Colonic mucosa (tissue), 4 donors: ENCODE measurements around the gene PADI3. TPM values are rescaled to one million over a fixed set of nuclear protein-coding genes. Genes with fewer than 3 reads are reported as not detected.

ENCODE experiments used
- DNase-seq: peaks from one replicate; pipeline ENCODE4 v3.0.0-alpha.2; 2020
- H3K27ac ChIP-seq: fragments of 200-600 bp; one replicate; pipeline ENCODE4 v1.8.0; 2021
- H3K27me3 ChIP-seq: fragments of 200-600 bp; one replicate; pipeline ENCODE4 v1.8.0; 2021
- H3K36me3 ChIP-seq: fragments of 200-600 bp; one replicate; pipeline ENCODE4 v1.8.0; 2021
- H3K4me1 ChIP-seq: fragments of 200-600 bp; one replicate; pipeline ENCODE4 v1.8.0; 2021; ENCODE audit warnings: mild to moderate bottlenecking
- H3K4me3 ChIP-seq: fragments of 200-600 bp; one replicate; pipeline ENCODE4 v1.8.0; 2021
- H3K9ac ChIP-seq, 2 donors: one replicate each; pipeline ENCODE4 v1.7.0; 2013; ENCODE audit warnings: control low read depth in 2 of 2, low read depth in 2 of 2, low read length in 2 of 2
- H3K9me3 ChIP-seq: fragments of 200-600 bp; one replicate; pipeline ENCODE4 v1.8.0; 2021
- CTCF ChIP-seq: fragments of 200-600 bp; IDR thresholded peaks from one replicate; pipeline ENCODE4 v1.8.0; 2022; ENCODE audit warnings: antibody characterized with exemption, mild to moderate bottlenecking
- intact Hi-C: fragments of 100-400 bp; cut with DNase I; formaldehyde crosslinking; loops from one replicate; pipeline ENCODE4 v1.14.1; 2022
- total RNA-seq, 2 donors: library from RNA; stranded (reverse); fragmentation: NEBNext Ultra II Directional in 1 of 2; extraction: Animal tissue kit (Norgen Biotek cat#: 25700) in 1 of 2; gene quantifications; one replicate each; pipeline ENCODE4 v1.2.1, GENCODE V29; 2021
- donor health status: healthy.
- donor health status: DM: no; HTN: no; CAD: no.
- donor health status: DM: no; HTN: no; CAD: no.

PADI3 gene
- total RNA-seq, 2 donors from 2014 or later, result 0.13 TPM; not detected in 1

- no peak for TF ChIP-seq CTCF
- no peaks in the 10 kb centered on the region for H3K27me3 ChIP-seq
Measured at GRCh38 chr1:17280436-17280835, 31.5 kb downstream of the PADI3 start.

GRCh38 chr1:17280894-17281293, 32.0 kb downstream of the PADI3 start:
- Histone ChIP-seq H3K9me3 (no peaks in the 10 kb centered on the region), H3K4me1 (no peaks in the 10 kb centered on the region), H3K36me3 (no peaks in the 10 kb centered on the region), H3K4me3 (no peak overlapping the region), H3K9ac (no peak overlapping the region), H3K27me3 (no peaks in the 10 kb centered on the region), H3K27ac (no peak overlapping the region)
- DNase-seq, result no peak
- TF ChIP-seq CTCF, result no peak
- intact Hi-C loops, result no loop called here

More at GRCh38 chr1:17280436-17280835, 31.5 kb downstream of the PADI3 start:
- H3K4me1 ChIP-seq, result no peaks in the 10 kb centered on the region
- H3K9ac ChIP-seq, result no peak overlapping the region
- H3K36me3 ChIP-seq, result no peaks in the 10 kb centered on the region
- no peaks in the 10 kb centered on the region for H3K9me3 ChIP-seq
- H3K4me3 ChIP-seq, result no peak overlapping the region
- DNase-seq, result no peak
- intact Hi-C loops, result no loop called here
- H3K27ac ChIP-seq, result no peak overlapping the region

GRCh38 chr1:17281775-17282181, 32.9 kb downstream of the PADI3 start:
- Histone ChIP-seq H3K36me3 (no peaks in the 10 kb centered on the region), H3K4me1 (no peaks in the 10 kb centered on the region), H3K27ac (no peak overlapping the region), H3K9me3 (no peaks in the 10 kb centered on the region), H3K9ac (no peak overlapping the region), H3K27me3 (no peaks in the 10 kb centered on the region), H3K4me3 (no peak overlapping the region)
- no peak for DNase-seq
- no peak for TF ChIP-seq CTCF
- intact Hi-C loops, result no loop called here

GRCh38 chr1:17282836-17283235, 33.9 kb downstream of the PADI3 start:
- Histone ChIP-seq H3K9ac (no peak overlapping the region), H3K27me3 (no peaks in the 10 kb centered on the region), H3K36me3 (no peaks in the 10 kb centered on the region), H3K9me3 (no peaks in the 10 kb centered on the region), H3K4me3 (no peak overlapping the region), H3K27ac (no peak overlapping the region), H3K4me1 (no peaks in the 10 kb centered on the region)
- no peak for DNase-seq
- intact Hi-C loops, result no loop called here
- no peak for TF ChIP-seq CTCF

- Histone ChIP-seq H3K27me3 (no peaks in the 10 kb centered on the region), H3K4me3 (no peak overlapping the region), H3K9me3 (no peaks in the 10 kb centered on the region), H3K4me1 (no peaks in the 10 kb centered on the region), H3K36me3 (no peaks in the 10 kb centered on the region), H3K27ac (no peak overlapping the region), H3K9ac (no peak overlapping the region)
- intact Hi-C loops, result no loop called here
- no peak for TF ChIP-seq CTCF
- no peak for DNase-seq
Measured at GRCh38 chr1:17286646-17287045, 37.7 kb downstream of the PADI3 start.
